ENCODE results near the gene LRRC27.

The LRRC27 gene

DNA sequence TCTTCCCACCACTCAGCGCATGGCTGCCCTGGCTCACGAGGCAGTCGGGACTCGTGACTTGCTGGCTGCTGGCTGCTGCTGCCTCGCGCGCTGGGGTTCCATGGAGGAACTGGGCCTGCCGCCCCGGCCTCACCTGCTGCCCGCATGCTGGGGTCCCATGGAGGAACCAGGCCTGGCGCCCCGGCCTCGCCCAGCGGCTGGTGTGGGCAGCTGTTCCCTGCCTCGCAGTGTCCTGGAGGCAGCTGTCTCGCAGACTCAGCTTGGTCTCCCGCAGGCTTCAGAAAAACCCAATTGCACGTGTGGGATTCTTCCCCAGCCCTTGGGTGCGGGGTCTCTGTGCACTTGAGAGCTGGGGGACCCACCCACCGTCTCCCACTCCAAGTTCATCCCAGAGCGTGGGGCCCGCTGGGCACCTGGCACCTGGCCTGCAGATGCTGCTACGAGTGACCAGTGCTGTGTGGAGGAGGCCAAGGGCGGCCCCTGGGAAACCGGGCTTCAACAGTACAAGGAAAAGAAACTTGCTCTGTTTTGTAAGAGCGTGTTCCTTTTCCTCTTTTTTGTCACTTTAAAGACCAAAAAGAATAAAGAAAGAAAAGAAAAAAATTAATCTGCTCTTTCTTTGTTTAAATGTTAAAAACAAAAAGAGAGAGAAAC is 85.4 kb downstream of the LRRC27 start:
- no peak for DNase-seq

- no peak for DNase-seq
Measured at GRCh38 chr10:132417957-132418441, 86.0 kb downstream of the LRRC27 start.

DNA sequence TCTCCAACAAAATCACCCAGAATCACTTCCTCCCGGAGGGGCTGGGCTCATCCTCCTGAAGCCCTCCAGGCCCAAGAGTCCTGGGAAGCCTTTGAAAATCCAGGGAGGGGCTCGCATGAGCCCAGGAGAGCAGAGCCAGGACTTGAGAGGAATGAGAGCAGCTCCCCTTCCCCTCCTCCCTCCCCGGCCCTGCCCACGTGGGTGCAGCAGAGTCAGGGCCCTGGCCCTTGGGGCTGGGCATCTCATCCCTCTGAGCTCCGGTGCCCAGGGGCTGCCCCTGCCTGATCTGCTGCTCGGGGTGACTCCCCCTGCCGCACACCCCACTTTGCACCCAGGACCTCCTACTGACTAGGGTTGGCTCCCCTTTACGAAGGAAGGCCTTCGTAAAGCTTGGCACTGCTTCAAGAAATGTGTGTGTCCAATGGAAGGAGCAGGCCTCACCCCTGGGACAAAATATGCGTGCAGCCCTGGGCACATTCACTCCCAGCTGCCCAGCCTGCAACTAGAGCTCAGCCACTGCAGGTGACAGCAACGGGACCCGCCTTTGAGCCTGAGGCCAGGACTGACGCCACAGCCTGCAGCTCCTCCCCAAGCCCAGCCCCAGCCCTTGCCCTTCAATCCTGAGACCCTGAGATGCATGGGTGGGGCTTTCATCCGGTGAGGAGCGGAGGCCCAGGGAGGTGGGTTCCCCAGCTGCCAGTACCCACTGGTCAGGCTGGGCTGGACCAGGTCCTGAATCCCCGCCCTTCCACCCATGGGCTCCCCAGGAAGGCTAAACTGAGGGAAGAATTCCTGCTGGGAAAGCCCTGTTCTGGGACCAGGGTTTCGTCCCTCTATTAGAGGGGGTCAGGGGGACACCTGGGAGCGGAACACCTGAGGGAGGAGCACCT is 86.8 kb downstream of the LRRC27 start:
- DNase-seq = no peak

DNA sequence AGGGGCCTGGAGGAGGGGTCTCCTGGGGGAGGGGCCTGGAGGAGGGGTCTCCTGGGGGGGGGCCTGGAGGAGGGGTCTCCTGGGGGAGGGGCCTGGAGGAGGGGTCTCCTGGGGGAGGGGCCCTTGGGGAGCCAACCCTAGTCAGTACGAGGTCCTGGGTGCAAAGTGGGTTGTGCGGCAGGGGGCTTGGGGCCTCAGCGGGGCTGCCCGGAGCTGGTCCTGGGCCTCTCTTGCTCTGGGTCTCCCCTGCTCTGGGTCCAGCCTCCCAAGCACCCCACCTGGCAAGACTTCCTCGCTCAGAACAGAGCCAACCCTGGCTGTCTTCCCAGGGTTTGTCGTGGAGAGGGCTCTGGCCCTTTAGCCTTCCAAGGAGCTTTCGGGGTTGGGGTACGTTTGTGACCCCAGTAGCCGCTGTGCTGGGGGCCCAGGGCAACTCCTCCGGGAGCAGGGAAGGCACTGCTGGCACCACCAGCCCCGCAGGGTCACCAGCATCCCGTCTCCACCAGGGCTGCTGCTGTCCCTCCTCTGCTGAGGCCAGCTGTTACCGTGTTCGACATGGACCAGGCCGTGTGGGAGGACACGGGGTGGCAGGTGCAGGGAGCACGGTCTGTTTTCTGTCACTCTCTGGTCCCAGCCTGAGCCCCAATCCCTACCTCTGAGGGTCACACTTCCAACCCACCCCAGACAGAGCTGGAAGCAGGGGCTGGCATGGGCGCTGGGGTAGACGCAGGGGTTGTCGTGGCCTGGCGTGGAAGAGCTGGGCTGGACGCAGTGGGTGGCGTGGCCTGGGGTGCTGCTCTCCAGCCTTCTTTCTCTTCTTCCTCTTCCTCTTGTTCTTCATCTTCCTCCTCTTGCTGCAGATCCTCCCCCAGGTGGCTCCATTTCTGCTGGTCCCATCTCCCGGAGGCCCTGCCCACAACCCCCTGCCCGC is 87.8 kb downstream of the LRRC27 start:
- DNase-seq = no peak

GRCh38 chr10:132420469-132420980 is 88.5 kb downstream of the LRRC27 start:
- DNase-seq = no peak

GRCh38 chr10:132420981-132421846 is 89.2 kb downstream of the LRRC27 start:
- DNase-seq = no peak

DNA sequence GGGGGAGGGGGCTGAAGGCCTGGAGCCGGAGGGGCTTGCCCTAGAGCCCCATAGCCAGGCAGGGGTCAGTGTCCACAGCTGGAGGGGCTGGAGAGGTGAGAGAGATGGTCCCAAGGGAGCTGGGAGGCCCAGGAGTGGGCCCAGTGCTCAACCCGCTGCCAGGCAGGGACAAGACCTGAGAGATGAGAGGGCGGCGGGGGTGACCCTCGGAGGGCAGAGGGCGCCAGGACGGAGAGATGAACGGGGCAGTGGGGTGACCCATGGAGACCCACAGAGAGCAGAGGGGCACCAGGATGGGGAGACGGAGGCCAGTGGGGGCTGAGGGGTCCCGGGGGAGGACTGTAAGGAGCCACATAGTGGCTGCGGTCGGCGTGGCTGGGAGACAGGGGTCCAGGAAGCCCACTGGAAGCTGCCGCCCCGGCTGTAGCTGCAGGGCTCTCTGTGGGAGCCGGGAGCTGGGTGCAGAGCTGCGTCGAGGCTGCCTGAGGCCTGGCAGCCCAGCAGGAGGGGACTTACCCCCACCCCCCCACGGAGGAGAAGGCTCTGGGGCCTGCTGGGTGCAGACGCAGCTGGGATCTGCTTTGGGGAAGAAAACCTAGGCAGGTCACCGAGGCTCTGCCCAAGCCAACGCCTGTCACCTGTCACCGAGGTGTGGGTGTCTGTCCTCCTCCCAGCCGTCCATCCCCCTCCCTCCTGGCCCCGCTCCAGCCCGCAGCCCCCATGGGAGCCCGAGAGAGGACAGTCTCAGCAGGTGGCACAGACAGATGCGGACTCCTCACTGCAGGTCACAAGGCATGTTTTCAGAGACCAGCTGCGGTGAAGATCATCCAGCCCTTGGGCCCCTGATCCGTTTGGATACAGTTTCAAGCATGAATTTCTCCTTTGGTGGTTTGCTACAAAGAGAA is 90.1 kb downstream of the LRRC27 start:
- DNase-seq = no peak

DNA sequence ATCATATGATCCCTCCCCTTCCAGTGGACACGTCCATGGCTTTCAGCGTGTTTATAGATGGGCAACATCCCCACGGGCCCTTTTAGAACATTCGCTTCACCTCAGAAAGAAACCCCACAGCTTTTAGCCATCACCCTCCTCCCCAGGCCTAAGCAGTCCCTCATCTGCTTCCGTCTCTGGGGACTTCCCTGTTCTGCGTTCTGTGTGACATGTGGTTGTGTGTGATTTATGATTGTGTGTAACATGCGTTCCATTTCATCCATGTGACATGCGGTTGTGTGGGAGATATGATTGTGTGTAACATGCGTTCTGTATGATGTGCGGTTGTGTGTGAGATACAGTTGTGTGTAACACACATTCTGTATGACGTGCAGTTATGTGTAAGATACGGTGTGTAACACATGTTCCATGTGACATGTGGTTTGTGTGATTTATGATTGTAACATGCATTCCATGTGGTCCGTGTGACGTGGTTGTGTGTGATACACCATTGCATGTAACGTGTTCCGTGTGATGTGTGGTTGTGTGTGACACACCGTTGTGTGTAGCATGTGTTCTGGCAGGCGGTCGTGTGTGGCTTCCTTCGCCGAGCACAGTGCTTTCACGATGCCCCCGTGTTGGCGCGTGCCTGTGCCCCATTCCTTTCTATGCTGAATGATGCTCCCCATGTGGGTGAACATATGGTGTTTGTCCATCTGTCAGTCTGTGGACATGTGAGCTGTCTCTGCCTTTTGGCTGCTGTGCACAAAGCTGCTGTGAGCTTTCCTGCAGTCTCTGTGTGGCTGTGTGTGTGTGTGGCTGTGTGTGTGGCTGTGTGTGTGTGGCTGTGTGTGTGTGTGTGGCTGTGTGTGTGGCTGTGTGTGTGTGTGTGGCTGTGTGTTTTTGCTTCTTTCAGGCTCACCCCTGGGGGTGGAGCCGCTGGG is 91.2 kb downstream of the LRRC27 start:
- DNase-seq = no peak

DNA sequence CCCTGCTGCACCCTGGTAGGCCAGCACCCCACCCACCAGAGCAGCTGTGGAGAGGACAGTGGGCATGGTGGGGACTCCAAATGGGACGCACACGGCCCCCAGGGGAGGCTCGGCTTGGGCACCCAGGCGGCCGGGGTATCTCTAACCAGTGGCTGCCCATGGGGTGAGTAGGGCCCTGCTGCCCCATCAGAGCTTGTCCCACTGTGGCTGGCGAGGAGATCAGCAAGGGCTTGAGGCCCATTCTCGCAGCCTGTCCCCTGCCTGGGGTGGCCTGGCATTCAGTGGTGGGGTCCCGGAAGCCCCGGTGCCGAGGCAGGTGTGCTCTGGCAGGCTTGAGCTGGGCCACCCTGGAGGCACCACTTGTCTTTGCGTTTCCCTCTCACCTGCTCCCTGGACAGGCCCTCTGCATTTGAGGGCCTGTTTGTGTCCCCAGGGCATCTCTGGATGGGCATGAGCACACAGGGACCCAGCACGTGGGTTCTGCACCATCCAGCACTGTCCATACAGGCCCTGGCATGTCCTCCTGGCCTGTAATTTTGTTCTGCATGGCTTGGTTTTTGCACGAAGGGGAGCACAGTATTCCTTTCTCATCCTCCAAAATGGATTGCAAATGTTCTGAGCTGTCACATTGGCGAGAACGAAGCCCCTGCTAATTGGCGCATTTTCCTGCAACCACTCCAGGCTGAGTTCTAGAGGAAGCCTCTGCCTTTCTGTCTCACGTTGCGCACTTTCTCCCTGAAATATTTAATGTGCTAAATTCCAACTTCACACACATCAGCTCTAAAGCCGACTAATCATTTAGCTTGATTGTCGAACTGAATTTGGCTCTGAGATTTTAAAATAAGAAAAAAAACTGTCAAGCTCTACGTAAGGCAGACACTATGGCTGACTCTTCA is 92.2 kb downstream of the LRRC27 start:
- no peak for DNase-seq

GRCh38 chr10:132425029-132425756 is 93.2 kb downstream of the LRRC27 start:
- no peak for DNase-seq

DNA sequence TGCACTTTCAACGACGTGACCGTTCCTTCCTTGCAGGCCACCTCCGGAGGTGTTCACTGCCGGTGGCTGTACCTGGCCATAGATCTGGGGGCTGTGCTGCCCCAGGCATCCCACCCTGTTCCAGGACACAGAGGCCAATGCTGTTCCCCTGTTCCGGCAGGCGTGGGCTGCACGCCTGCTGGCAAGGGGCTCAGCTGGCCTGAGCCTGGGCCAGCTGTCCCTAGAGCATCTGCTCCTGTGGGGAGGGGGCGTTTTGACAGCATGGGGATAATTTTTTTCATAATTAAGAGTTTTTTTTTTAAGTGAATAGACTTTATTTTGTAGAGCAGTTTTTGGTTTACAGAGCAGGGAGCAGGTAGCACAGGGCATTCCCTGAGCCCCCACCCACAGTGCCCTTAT is 93.8 kb downstream of the LRRC27 start:
- no peak for DNase-seq

GRCh38 chr10:132427006-132427771 is 95.2 kb downstream of the LRRC27 start:
- DNase-seq = no peak

- DNase-seq = no peak
Measured at GRCh38 chr10:132427939-132428367, 96.0 kb downstream of the LRRC27 start.

DNA sequence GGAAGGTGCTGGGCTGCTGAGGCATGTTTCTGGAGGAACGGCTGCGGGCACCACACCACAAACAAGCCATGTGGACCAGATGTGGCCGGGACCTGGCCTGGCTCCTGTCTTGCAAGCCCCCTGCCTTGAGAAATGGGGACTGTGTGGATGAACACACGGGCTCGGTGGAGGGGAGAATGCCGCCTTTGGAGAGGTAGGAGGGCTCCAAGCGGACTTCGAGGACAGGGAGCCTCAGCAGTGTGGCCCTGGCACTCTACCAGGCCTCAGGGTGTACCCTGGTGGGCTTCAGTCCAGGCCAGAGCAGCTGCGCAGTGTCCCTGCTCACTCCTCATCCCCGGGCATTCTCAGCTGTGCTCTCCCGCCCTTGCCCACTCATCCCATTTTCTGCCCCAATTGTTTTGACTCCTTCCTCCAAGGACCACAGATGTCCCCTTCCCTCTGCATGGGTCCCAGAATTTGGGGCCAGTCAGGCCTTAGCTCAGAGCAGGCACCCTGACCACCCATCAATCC is 96.5 kb downstream of the LRRC27 start:
- no peak for DNase-seq
